AG04450 (cell line): ENCODE data around the gene CCDC57. TPM values are rescaled to one million over a fixed set of nuclear protein-coding genes. Genes with fewer than 3 reads are reported as not detected.

Experiments
- CTCF ChIA-PET: fragments of 300-600, 350-600 bp; formaldehyde crosslinking; extraction: SDS; loops from one replicate; lab custom pipeline; 2022; ENCODE audit warnings: antibody characterized with exemption, inconsistent platforms; lab: Charles Lee
- POLR2A ChIA-PET: fragments of 350-600 bp; formaldehyde crosslinking; extraction: SDS; loops from one replicate; lab custom pipeline; 2021; ENCODE audit warnings: antibody characterized with exemption, inconsistent platforms; lab: Yijun Ruan, JAX
- DNase-seq: peaks from one replicate; pipeline ENCODE4 v3.0.0-alpha.2; 2011; ENCODE audit warnings: low read depth, low spot score
- H3K27ac ChIP-seq: one replicate; pipeline ENCODE4 v1.5.1; 2012; ENCODE audit warnings: low read depth, low read length, control low read depth
- H3K27me3 ChIP-seq: one replicate; pipeline ENCODE4 v1.6.0; 2012; ENCODE audit warnings: low read length; ENCODE audit not compliant: control insufficient read depth, insufficient read depth
- H3K4me3 ChIP-seq: 2 replicates; pipeline ENCODE4 v1.5.1; 2011; ENCODE audit warnings: mild to moderate bottlenecking, low read depth, low read length, control low read depth
- H3K9me3 ChIP-seq: 2 replicates; pipeline ENCODE4 v1.5.1; 2012; ENCODE audit warnings: low read length; ENCODE audit not compliant: control insufficient read depth, insufficient read depth
- CTCF ChIP-seq: IDR thresholded peaks from 2 replicates; pipeline ENCODE4 v1.5.1; 2011; ENCODE audit warnings: low read depth, low read length, control low read depth, inconsistent platforms
- polyA plus RNA-seq: library from polyadenylated mRNA; depleted of rRNA; stranded (reverse); fragments of >200 nt; gene quantifications from 2 replicates; pipeline ENCODE4 v1.2.3, GENCODE V29; 2011

CCDC57 gene
- polyA plus RNA-seq, 1 experiment: 11.1 TPM

- H3K27ac ChIP-seq: no peak overlapping the region
- ChIA-PET CTCF (no interaction called here), POLR2A (no interaction called here)
- TF ChIP-seq CTCF: no peak
- no peaks in the 10 kb centered on the region for H3K9me3 ChIP-seq
- no peak for DNase-seq
- no peaks in the 10 kb centered on the region for H3K27me3 ChIP-seq
- H3K4me3 ChIP-seq: no peak overlapping the region
Measured at GRCh38 chr17:82110298-82110697, 102.3 kb downstream of the CCDC57 start.

GRCh38 chr17:82108961-82109475 lies 103.6 kb downstream of the CCDC57 start:
- H3K27ac ChIP-seq: no peak overlapping the region
- DNase-seq: no peak
- ChIA-PET CTCF (no interaction called here), POLR2A (interaction anchor here (0.6 kb wide), 1 partner anchor 10 kb away, joined by 3 read pairs; no protein-coding TSS in a partner anchor)
- no peaks in the 10 kb centered on the region for H3K27me3 ChIP-seq
- no peak overlapping the region for H3K4me3 ChIP-seq
- TF ChIP-seq CTCF: no peak
- no peaks in the 10 kb centered on the region; the same call in 1 of the 2 replicates for H3K9me3 ChIP-seq

GRCh38 chr17:82108496-82108945 lies 104.1 kb downstream of the CCDC57 start:
- no peak overlapping the region for H3K4me3 ChIP-seq
- ChIA-PET CTCF (no interaction called here), POLR2A (no interaction called here)
- no peaks in the 10 kb centered on the region; the same call in 1 of the 2 replicates for H3K9me3 ChIP-seq
- TF ChIP-seq CTCF: no peak
- no peaks in the 10 kb centered on the region for H3K27me3 ChIP-seq
- no peak for DNase-seq
- no peak overlapping the region for H3K27ac ChIP-seq

- DNase-seq: no peak
- Histone ChIP-seq H3K4me3 (no peak overlapping the region), H3K27ac (no peak overlapping the region), H3K27me3 (no peaks in the 10 kb centered on the region), H3K9me3 (no peaks in the 10 kb centered on the region; the same call in 1 of the 2 replicates)
- no peak for TF ChIP-seq CTCF
- POLR2A ChIA-PET: no interaction called here
- CTCF ChIA-PET: no interaction called here
Measured at GRCh38 chr17:82108038-82108437, 104.6 kb downstream of the CCDC57 start.

GRCh38 chr17:82107341-82107860 lies 105.2 kb downstream of the CCDC57 start:
- no peaks in the 10 kb centered on the region for H3K27me3 ChIP-seq
- no peaks in the 10 kb centered on the region; the same call in 1 of the 2 replicates for H3K9me3 ChIP-seq
- DNase-seq: no peak
- POLR2A ChIA-PET: no interaction called here
- peak; percentile 32 for TF ChIP-seq CTCF
- CTCF ChIA-PET: no interaction called here
- no peak overlapping the region for H3K27ac ChIP-seq
- no peak overlapping the region for H3K4me3 ChIP-seq
